IMR-90 (cell line): Measurements from ENCODE around the gene INPP5A. TPM values are rescaled to one million over a fixed set of nuclear protein-coding genes. Genes with fewer than 3 reads are reported as not detected.

ENCODE experiments used
- ATAC-seq: fragments of 200-7000 bp; cut with Tn5 transposase; 2 replicates; pipeline ENCODE4 v1.9.1; 2020; ENCODE audit warnings: low read depth, mild to moderate bottlenecking, moderate library complexity
- BruUV-seq: library from RNA; stranded (reverse); fragments of 400-500 nt; replicated peaks from 2 replicates; lab custom pipeline; 2021; lab: Mats Ljungman, UMichigan
- CTCF ChIA-PET: fragments of 300-600 bp; formaldehyde crosslinking; extraction: SDS; loops from one replicate; lab custom pipeline; 2021; ENCODE audit warnings: antibody characterized with exemption; lab: Yijun Ruan, JAX
- POLR2A ChIA-PET: fragments of 300-600 bp; sonication (Branson Sonifier 250); formaldehyde crosslinking; loops from one replicate; lab custom pipeline; 2022; ENCODE audit warnings: antibody characterized with exemption; ENCODE audit not compliant: unreplicated experiment; lab: Charles Lee
- DNase-seq: peaks from one replicate; pipeline ENCODE4 v3.0.0; 2013
- H2AFZ ChIP-seq: replicated peaks from 2 replicates; pipeline ENCODE3; 2013; ENCODE audit warnings: low read length, mild to moderate bottlenecking; ENCODE audit not compliant: poor library complexity
- H2AK5ac ChIP-seq: 2 replicates; pipeline ENCODE4 v1.6.1; 2013; ENCODE audit warnings: low read depth, low read length, inconsistent platforms
- H2AK9ac ChIP-seq: replicated peaks from 2 replicates; pipeline ENCODE3; 2013; ENCODE audit warnings: mild to moderate bottlenecking, low read depth, low read length, moderate library complexity; ENCODE audit not compliant: poor library complexity
- H2BK120ac ChIP-seq: 2 replicates; pipeline ENCODE4 v1.6.1; 2013; ENCODE audit warnings: low read depth, low read length, inconsistent platforms
- H2BK15ac ChIP-seq: 3 replicates; pipeline ENCODE4 v1.6.1; 2013; ENCODE audit warnings: low read depth, low read length, inconsistent platforms
- H2BK20ac ChIP-seq: 2 replicates; pipeline ENCODE4 v1.6.1; 2013; ENCODE audit warnings: low read depth, mild to moderate bottlenecking, inconsistent platforms, low read length, moderate library complexity
- H2BK5ac ChIP-seq: 2 replicates; pipeline ENCODE4 v1.6.1; 2013; ENCODE audit warnings: mild to moderate bottlenecking, low read depth, low read length, inconsistent platforms; ENCODE audit not compliant: poor library complexity, severe bottlenecking
- H3K14ac ChIP-seq: replicated peaks from 2 replicates; pipeline ENCODE4 v1.6.1; 2013; ENCODE audit warnings: low read depth, low read length, inconsistent platforms
- H3K18ac ChIP-seq: 2 replicates; pipeline ENCODE4 v1.6.1; 2013; ENCODE audit warnings: low read depth, low read length, control low read depth
- H3K23ac ChIP-seq: 2 replicates; pipeline ENCODE4 v1.6.1; 2013; ENCODE audit warnings: low read depth, low read length, inconsistent platforms
- H3K27ac ChIP-seq: 2 replicates; pipeline ENCODE4 v1.5.1; 2013; ENCODE audit warnings: mild to moderate bottlenecking, control low read depth, low read length; ENCODE audit not compliant: insufficient read depth
- H3K27me3 ChIP-seq: 2 replicates; pipeline ENCODE4 v1.6.1; 2013; ENCODE audit warnings: low read length; ENCODE audit not compliant: control insufficient read depth, insufficient read depth
- H3K36me3 ChIP-seq: 2 replicates; pipeline ENCODE4 v1.6.1; 2013; ENCODE audit warnings: low read length, mixed read lengths; ENCODE audit not compliant: control insufficient read depth, insufficient read depth
- H3K4ac ChIP-seq: 2 replicates; pipeline ENCODE4 v1.6.1; 2013; ENCODE audit warnings: low read depth, low read length, inconsistent platforms
- H3K4me1 ChIP-seq: 2 replicates; pipeline ENCODE4 v1.6.1; 2013; ENCODE audit warnings: low read length, mixed read lengths; ENCODE audit not compliant: control insufficient read depth, insufficient read depth
- H3K4me2 ChIP-seq: 2 replicates; pipeline ENCODE4 v1.6.1; 2013; ENCODE audit warnings: low read depth, mild to moderate bottlenecking, control low read depth, low read length, moderate library complexity
- H3K4me3 ChIP-seq: 2 replicates; pipeline ENCODE4 v1.5.1; 2013; ENCODE audit warnings: low read depth, mild to moderate bottlenecking, control low read depth, low read length, moderate library complexity; ENCODE audit not compliant: insufficient read depth
- H3K56ac ChIP-seq: 2 replicates; pipeline ENCODE4 v1.6.1; 2013; ENCODE audit warnings: low read length, inconsistent platforms; ENCODE audit not compliant: insufficient read depth; ENCODE audit errors: extremely low read depth
- H3K79me1 ChIP-seq, 2 experiments: 2 replicates each; pipeline ENCODE4 v1.6.1; 2013; ENCODE audit warnings: low read length in 2 of 2, inconsistent platforms in 1 of 2, low read depth in 1 of 2
- H3K9ac ChIP-seq: 2 replicates; pipeline ENCODE4 v1.6.1; 2013; ENCODE audit warnings: low read depth, low read length, control low read depth
- H3K9me1 ChIP-seq: 2 replicates; pipeline ENCODE4 v1.6.1; 2013; ENCODE audit warnings: low read length, inconsistent platforms; ENCODE audit not compliant: insufficient read depth
- H3K9me3 ChIP-seq: 2 replicates; pipeline ENCODE4 v1.6.1; 2013; ENCODE audit warnings: low read length; ENCODE audit not compliant: control insufficient read depth, insufficient read depth
- H4K20me1 ChIP-seq: 2 replicates; pipeline ENCODE4 v1.6.1; 2013; ENCODE audit warnings: low read length, inconsistent platforms; ENCODE audit not compliant: insufficient read depth
- H4K5ac ChIP-seq: 2 replicates; pipeline ENCODE4 v1.6.1; 2013; ENCODE audit warnings: mild to moderate bottlenecking, low read depth, low read length, control low read depth
- H4K8ac ChIP-seq, 2 experiments: 2 replicates each; pipeline ENCODE4 v1.6.1; 2013; ENCODE audit warnings: low read depth in 2 of 2, low read length in 2 of 2, control low read depth in 1 of 2, inconsistent platforms in 1 of 2
- H4K91ac ChIP-seq: 2 replicates; pipeline ENCODE4 v1.6.1; 2013; ENCODE audit warnings: low read depth, low read length, inconsistent platforms; ENCODE audit not compliant: insufficient read depth
- CHD1 ChIP-seq: IDR thresholded peaks from 2 replicates; pipeline ENCODE4 v1.6.1; 2012; ENCODE audit warnings: low read depth, low read length, improper control_type of control experiment
- CTCF ChIP-seq: conservative IDR thresholded peaks from 2 replicates; pipeline ENCODE4 v1.5.1; 2012; ENCODE audit warnings: mild to moderate bottlenecking, low read depth, low read length, improper control_type of control experiment
- FOS ChIP-seq: fragments of 150-350 bp; IDR thresholded peaks from 2 replicates; pipeline ENCODE4 v1.6.1; 2016; ENCODE audit warnings: low read depth, low read length
- MXI1 ChIP-seq: IDR thresholded peaks from 2 replicates; pipeline ENCODE4 v1.6.1; 2012; ENCODE audit warnings: low read depth, mild to moderate bottlenecking, low read length, moderate library complexity, borderline replicate concordance
- NFE2L2 ChIP-seq: fragments of 150-350 bp; IDR thresholded peaks from 2 replicates; pipeline ENCODE4 v1.6.1; 2016; ENCODE audit warnings: low read depth, mild to moderate bottlenecking, low read length
- POLR2A ChIP-seq: IDR thresholded peaks from 2 replicates; pipeline ENCODE4 v1.6.1; 2012; ENCODE audit warnings: mild to moderate bottlenecking, low read depth, low read length
- RAD21 ChIP-seq: IDR thresholded peaks from 2 replicates; pipeline ENCODE4 v1.6.1; 2012; ENCODE audit warnings: low read length, improper control_type of control experiment
- RCOR1 ChIP-seq: IDR thresholded peaks from 2 replicates; pipeline ENCODE4 v1.6.1; 2012; ENCODE audit warnings: mild to moderate bottlenecking, low read length, improper control_type of control experiment; ENCODE audit not compliant: insufficient replicate concordance
- USF2 ChIP-seq: fragments of 150-350 bp; IDR thresholded peaks from 2 replicates; pipeline ENCODE4 v1.6.1; 2017; ENCODE audit warnings: mild to moderate bottlenecking, antibody characterized with exemption, low read length, low read depth
- WGBS, 2 experiments: methylation state at CpG; one replicate each; pipeline versions ENCODE4 v1.1.5 to v1.1.7; 2013; ENCODE audit warnings: missing lambda C conversion rate in 2 of 2; ENCODE audit not compliant: insufficient read length in 1 of 2; ENCODE audit errors: extremely low coverage in 2 of 2; 5-methylcytosine and 5-hydroxymethylcytosine counted together
- dilution Hi-C: fragments of 300-500 bp; cut with HindIII; formaldehyde crosslinking; loops from one replicate; pipeline ENCODE4 v1.14.3; 2018; ENCODE audit warnings: low sequenced_read_pairs; ENCODE audit not compliant: unreplicated experiment
- in situ Hi-C: fragments of 300-500 bp; cut with MboI; formaldehyde crosslinking; loops from 3 replicates; pipeline ENCODE4 v1.14.3; 2019; ENCODE audit warnings: low sequenced_read_pairs, inconsistent platforms, mixed read lengths
- intact Hi-C: fragments of 100-400 bp; cut with micrococcal nuclease; formaldehyde crosslinking; loops from 2 replicates; pipeline ENCODE4 v1.10.0; 2022
- polyA plus RNA-seq, 3 experiments: library from polyadenylated mRNA; depleted of rRNA; stranded (reverse); fragments of >200 nt; gene quantifications; 2 replicates each; pipeline ENCODE4 v1.2.3, GENCODE V29; 2012; ENCODE audit warnings: low replicate concordance in 1 of 3
- total RNA-seq: library from RNA; depleted of rRNA; stranded (reverse); fragments of >200 nt; gene quantifications from 2 replicates; pipeline ENCODE4 v1.2.3, GENCODE V29; 2012

INPP5A gene
- total and polyA plus RNA-seq, 2 of the 4 experiments (the other 2 are of a cell fraction), result 21.4 to 36.7 TPM

- ATAC-seq (no peak), DNase-seq (no peak)
- H3K14ac ChIP-seq, result no peak overlapping the region
- no peak overlapping the region for H3K4me3 ChIP-seq
- H4K5ac ChIP-seq, result no peak overlapping the region
- no peak overlapping the region for H3K4me2 ChIP-seq
- H2BK15ac ChIP-seq, result no peak overlapping the region
- no peak overlapping the region for H3K4ac ChIP-seq
- BruUV-seq, result no TSS peak
- no peak overlapping the region for H2AK5ac ChIP-seq
- H2AK9ac ChIP-seq, result no peak overlapping the region
- no peak overlapping the region for H3K56ac ChIP-seq
- no peak overlapping the region for H2AFZ ChIP-seq
- no peak overlapping the region for H3K9ac ChIP-seq
- H4K8ac ChIP-seq, result no peak overlapping the region
- TF ChIP-seq POLR2A (no peak), RAD21 (no peak), CTCF (no peak), NFE2L2 (no peak), FOS (no peak), MXI1 (no peak), CHD1 (no peak), USF2 (no peak), RCOR1 (no peak)
- H4K91ac ChIP-seq, result no peak overlapping the region
- no peak overlapping the region for H3K18ac ChIP-seq
- no peaks in the 10 kb centered on the region for H3K27me3 ChIP-seq
- dilution Hi-C loops (no loop called here), in situ Hi-C loops (no loop called here), intact Hi-C loops (no loop called here)
- H3K27ac ChIP-seq, result no peak overlapping the region
- no peaks in the 10 kb centered on the region for H3K4me1 ChIP-seq
- H4K20me1 ChIP-seq, result no peaks in the 10 kb centered on the region
- no peak overlapping the region for H2BK120ac ChIP-seq
- WGBS, 2 experiments, result 98% methylated on average over 15 of the region's 22 CpGs; no CpG with 5 or more reads in 1 of the 2 experiments
- H3K36me3 ChIP-seq, result peaks cover 6% of the 10 kb centered on the region; the same call in 1 of the 2 replicates
- CTCF ChIA-PET, result no interaction called here
- no peak overlapping the region for H2BK20ac ChIP-seq
- H3K9me1 ChIP-seq, result peaks cover 11% of the 10 kb centered on the region
- H3K23ac ChIP-seq, result no peak overlapping the region
- H3K79me1 ChIP-seq, result peaks cover 0 to 2% of the 10 kb centered on the region in 2 experiments; a peak in 2 of 4 replicates
- POLR2A ChIA-PET, result no interaction called here
- H2BK5ac ChIP-seq, result no peak overlapping the region
- peaks cover 12% of the 10 kb centered on the region; the same call in 1 of the 2 replicates for H3K9me3 ChIP-seq
Observed at GRCh38 chr10:132710036-132710686, 172.6 kb downstream of the INPP5A start.
